Keratinocyte (primary cell): ENCODE measurements around the gene NBPF3.

Experiments
- EZH2 ChIP-seq: IDR thresholded peaks from one replicate; pipeline ENCODE4 v1.6.1; 2012; ENCODE audit warnings: inconsistent platforms, mild to moderate bottlenecking, low read length, moderate library complexity
- TF ChIP-seq, protein P1 (sequence below), 3 experiments: IDR thresholded peaks in 1 of 3; conservative IDR thresholded peaks in 1 of 3; optimal IDR thresholded peaks in 1 of 3; 2 replicates in 2 of 3; 3 replicates in 1 of 3; pipeline versions ENCODE3 to v1.5.1; 2011; ENCODE audit warnings: low read length in 3 of 3, mild to moderate bottlenecking in 3 of 3, moderate library complexity in 2 of 3, control low read depth in 1 of 3, inconsistent platforms in 1 of 3; ENCODE audit not compliant: insufficient read depth in 2 of 3; ENCODE audit errors: extremely low read depth in 1 of 3

DNA sequence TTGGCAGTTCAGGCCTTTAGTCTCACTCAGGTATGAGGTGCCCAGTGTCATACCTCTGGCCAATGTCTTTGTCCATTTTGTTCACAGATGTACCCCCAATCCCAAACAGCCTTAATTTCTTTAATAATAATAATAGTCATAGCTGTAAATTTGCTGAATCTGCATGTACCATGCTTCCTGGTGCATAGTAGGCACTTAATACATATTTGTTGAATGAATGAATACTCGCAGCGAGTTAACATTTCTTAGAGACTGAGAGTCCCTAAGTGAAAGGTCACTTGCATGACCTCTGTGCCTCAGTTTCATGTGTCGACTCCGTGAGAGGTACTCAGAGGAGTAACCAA is 81.8 kb downstream of the NBPF3 start:
- TF ChIP-seq, protein P1, sequence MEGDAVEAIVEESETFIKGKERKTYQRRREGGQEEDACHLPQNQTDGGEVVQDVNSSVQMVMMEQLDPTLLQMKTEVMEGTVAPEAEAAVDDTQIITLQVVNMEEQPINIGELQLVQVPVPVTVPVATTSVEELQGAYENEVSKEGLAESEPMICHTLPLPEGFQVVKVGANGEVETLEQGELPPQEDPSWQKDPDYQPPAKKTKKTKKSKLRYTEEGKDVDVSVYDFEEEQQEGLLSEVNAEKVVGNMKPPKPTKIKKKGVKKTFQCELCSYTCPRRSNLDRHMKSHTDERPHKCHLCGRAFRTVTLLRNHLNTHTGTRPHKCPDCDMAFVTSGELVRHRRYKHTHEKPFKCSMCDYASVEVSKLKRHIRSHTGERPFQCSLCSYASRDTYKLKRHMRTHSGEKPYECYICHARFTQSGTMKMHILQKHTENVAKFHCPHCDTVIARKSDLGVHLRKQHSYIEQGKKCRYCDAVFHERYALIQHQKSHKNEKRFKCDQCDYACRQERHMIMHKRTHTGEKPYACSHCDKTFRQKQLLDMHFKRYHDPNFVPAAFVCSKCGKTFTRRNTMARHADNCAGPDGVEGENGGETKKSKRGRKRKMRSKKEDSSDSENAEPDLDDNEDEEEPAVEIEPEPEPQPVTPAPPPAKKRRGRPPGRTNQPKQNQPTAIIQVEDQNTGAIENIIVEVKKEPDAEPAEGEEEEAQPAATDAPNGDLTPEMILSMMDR (optimal IDR thresholded peaks at IDR 0.05 in 1 of 3, IDR thresholded peaks at IDR 0.05 in 1 of 3, conservative IDR thresholded peaks at IDR 0.05 in 1 of 3; ENCODE audit: extremely low read depth in 1 of 3, insufficient read depth in 2 of 3, low read length in 3 of 3): no peak
- TF ChIP-seq EZH2: no peak
